Activated CD4-positive, alpha-beta T cell treated with anti-CD3 and anti-CD28 coated beads, Interleukin-2, amount 50 U/mL, for 24 hours (primary cell): ENCODE data around the gene LRRIQ4.

ENCODE experiments used
- DNase-seq, 2 donors: peaks; one replicate each; pipeline ENCODE4 v3.0.0-alpha.2; 2020; ENCODE audit warnings: low read depth in 1 of 2, low spot score in 1 of 2

LRRIQ4 gene

GRCh38 chr3:169812332-169813235 lies at the start of gene LRRIQ4, which contains the start of gene LRRC34:
Gene LRRIQ4, plus strand, starts transcription at chr3:169812870. Its CDS starts 9,052 bp downstream, at chr3:169821922.
Gene LRRC34, minus strand, starts transcription at chr3:169812904. Its CDS starts 356 bp downstream, at chr3:169812548.
- DNase-seq = peak; percentile 27 to 67

DNA sequence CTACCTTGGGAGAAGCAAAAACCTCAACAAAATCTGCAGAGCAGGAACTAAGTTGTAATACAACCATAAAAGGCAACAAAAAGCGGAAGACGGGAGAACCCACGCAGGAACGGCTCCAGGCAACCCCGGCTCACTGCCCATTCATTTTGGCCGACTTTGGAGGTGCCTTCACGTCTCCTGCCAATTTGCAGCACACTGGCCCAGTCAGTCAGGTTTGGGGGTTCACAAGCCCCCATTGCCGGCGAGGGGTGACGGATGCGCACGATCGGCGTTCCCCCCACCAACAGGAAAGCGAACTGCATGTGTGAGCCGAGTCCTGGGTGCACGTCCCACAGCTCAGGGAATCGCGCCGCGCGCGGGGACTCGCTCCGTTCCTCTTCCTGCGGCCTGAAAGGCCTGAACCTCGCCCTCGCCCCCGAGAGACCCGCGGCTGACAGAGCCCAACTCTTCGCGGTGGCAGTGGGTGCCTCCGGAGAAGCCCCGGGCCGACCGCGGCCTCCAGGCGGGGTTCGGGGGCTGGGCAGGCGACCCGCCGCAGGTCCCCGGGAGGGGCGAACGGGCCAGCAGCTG lies 48.3 kb upstream of the LRRIQ4 start:
- DNase-seq = peak; percentile 47 to 55

DNA sequence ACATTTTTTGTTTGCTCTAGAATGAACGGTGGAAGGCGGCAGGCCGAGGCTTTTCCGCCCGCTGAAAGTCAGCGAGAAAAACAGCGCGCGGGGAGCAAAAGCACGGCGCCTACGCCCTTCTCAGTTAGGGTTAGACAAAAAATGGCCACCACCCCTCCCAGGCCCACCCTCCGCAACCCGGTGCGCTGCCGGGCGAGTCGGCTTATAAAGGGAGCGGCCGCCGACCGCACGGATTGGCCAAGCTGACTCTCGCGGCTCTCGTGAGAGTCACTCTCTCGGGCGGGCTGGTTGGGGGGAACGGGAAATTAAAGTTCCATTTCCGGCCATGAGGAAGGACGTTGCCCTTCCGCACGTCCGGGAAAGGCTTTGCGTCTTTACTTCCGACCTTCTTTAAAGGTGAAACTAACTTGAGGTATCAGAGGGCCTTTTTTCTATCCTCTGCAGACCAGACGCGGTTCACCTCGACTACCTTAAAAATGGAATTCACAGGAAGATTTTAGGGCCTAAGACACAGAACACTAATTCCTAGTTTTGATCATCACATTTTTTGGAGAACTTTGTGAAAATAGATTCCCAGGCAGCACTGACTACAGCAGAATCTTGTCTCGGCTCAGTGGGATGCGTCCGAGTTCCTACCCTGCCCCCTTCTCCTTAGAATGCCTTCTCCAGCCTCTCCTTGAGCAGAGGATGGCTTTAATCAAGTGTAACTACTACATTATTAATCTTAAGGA lies 47.6 kb upstream of the LRRIQ4 start, which contains the start of gene TERC:
Gene TERC, minus strand, starts transcription at position 179 of the 731 bp plus-strand sequence.
- DNase-seq = peak; percentile 78 to 92

DNA sequence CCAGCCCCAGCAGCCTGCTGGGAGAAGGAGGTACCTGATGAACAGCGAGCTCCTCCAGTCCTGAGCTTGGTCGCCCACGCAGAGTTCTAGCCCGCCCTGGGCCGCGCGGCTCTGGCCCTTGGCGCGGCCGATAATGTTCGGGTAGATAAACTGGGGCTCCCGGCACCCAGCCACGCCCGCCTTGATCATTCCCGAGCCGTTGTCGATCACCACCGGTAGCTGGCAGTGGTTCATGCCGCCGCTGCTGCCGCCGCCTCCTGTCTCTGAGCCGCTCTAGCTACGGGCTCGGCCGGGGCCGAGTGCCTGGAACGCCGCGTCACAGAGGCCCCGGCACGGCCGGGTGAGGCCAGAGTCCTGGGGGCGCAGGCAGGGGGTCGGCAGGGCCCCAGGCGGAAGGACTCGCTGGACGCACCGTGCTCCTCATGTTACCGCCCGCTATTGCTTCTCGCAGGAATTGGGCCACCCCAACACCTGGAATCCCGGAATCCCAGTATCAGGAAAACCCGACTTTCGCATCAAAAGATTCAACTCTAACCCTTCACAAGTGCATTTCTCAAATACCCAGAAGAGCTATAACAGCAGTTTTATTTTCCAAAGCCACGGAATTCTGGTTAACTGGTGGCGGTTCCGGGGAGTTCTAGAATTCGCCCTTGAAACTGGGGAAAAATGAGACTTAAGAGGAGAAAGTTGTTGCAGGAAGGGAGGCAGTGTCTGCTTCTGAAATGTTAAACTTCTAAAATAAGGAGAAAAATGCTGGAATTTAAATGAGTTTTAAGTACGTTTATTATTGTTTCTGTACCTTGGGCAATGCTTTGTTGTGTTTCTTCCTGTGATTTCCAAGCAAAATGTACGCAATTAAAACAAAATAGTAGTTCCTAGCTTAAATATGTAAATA lies 43.1 kb upstream of the LRRIQ4 start, which contains the start of gene ACTRT3:
Gene ACTRT3, minus strand, starts transcription at position 275 of the 895 bp plus-strand sequence. Its CDS starts 41 bp downstream, at position 234.
- peak; percentile 36 to 45 for DNase-seq

GRCh38 chr3:169771497-169772304 lies 41.0 kb upstream of the LRRIQ4 start:
- DNase-seq = peak; percentile 36 to 76

DNA sequence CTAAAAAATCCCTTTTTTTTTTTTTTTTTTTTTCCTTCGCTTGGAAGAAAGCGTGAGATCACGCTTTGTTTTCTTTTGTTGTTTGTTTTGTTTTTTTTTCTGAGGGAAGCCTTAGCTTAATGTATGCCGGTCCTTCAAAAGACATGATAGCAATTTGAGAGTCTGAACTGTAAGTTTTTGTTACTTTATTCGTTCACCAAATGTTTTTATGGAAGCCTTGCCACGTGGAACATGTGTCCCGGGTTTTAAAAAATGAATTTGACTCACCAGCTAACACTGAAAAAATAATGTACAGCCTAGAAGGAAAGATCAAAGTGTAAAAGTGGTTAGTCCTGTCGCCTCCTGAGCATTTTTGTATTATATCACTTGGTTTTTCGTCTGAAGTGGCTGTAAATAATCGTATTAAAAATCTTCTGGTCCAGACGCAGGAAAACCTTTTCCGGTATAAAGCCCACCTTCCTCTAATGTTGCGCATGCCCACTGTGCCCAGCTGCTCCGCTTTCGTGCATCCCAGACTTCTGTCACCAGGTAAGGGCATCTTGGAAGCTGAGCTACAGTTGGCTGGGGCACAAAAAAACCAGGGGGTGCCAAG lies 40.3 kb upstream of the LRRIQ4 start:
- DNase-seq = peak in 1 of 2 donors; percentile 68

GRCh38 chr3:169772897-169773816 lies 39.5 kb upstream of the LRRIQ4 start, which contains the start of gene MYNN:
Gene MYNN, plus strand, starts transcription at chr3:169773396. Its CDS starts 900 bp downstream, at chr3:169774296.
- DNase-seq = peak; percentile 83 to 89

- no peak for DNase-seq
Measured at GRCh38 chr3:169774186-169774585, 38.5 kb upstream of the LRRIQ4 start.

DNA sequence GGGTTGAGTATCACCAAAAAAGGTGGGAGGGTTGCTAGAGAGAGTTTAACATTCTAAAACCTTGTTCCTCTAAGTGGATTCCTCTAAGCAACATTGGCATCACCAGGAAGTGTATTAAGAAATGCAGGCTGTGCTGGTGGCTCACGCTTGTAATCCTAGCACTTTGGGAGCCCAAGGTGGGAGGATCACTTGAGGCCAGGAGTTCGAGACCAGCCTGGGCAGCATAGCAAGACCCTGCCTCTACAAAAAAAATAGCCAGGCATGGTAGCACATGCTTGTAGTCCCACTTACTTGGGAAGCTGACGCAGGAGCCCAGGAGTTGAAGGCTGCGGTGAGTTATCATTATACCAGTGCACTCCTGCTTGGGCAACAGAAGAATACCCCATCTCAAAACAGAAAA lies 34.8 kb upstream of the LRRIQ4 start:
- no peak for DNase-seq

GRCh38 chr3:169780742-169781141 lies 31.9 kb upstream of the LRRIQ4 start:
- DNase-seq = no peak

GRCh38 chr3:169781209-169781855 lies 31.3 kb upstream of the LRRIQ4 start:
- no peak for DNase-seq

- no peak for DNase-seq
Measured at GRCh38 chr3:169787120-169787519, 25.6 kb upstream of the LRRIQ4 start.

DNA sequence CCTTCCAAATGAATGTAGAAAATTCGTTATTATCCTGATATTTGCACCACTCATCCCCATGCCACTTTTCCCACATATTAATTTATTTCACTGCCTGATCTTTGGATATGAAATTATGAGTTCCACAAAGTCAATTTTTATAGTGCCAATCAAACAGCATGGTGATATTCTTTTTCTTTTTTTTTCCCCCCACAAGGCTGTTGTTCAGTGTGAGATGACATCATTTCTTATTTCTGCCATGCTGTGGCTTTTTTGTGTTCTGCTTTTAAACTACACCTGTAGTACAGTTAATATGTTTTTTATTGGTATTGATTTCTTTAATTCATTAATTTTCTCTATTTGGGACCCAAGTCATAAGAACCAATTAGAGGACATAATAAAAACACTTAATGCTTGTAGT lies 24.9 kb upstream of the LRRIQ4 start:
- DNase-seq = no peak

- DNase-seq = no peak
Measured at GRCh38 chr3:169790219-169790618, 22.5 kb upstream of the LRRIQ4 start.

DNA sequence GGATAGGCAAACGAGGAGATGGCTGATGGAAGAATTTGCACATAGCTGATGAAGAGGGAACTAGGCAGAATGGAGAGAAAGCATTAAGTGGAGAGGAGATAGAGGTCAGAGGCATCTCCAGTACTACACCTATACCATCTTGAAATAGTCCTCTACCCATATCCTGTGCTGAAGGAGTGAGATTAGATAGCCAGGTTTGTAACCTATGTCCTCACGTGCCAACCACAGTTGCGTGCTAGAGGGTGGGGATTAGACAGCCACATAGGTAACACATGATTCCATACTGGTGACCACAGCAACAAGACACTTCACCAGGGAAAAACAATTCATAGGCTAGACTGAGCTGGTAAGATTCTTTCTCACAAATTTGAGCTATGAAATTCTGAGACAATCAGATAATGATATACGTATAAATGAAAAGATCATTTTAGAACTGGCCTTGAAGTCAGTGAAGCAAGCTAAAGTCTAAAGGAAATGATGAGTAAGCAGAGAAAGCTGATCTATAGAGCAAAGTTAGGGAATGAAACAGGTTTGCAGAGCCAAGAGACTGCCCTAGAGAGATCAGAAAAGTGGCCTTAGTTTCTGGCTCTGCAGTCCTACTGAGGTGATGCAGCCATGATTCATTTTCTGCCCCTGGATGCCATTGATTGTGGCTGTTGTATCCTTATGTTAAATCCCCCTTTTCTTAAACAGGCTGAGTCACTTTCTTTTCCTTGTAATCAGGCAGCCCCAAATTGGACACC lies 21.8 kb upstream of the LRRIQ4 start:
- DNase-seq = no peak

- DNase-seq = no peak
Measured at GRCh38 chr3:169792359-169792758, 20.3 kb upstream of the LRRIQ4 start.

DNA sequence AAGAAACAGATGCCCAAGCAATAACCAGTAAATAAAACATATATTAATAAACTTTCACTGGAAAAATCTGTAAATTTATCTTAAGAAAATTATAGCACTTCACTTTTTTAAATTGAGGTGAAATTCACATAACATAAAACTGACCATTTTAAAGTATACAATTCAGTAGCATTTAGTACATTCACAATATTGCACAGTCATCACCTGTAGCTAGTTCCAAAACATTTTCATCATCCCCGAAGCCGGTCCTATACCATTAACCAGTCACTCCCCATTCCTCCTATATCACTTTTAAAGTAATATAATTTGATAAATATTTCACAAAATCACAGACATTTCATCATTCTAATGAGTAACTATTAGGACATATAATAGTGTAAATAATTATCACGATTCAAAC lies 8.0 kb upstream of the LRRIQ4 start:
- no peak for DNase-seq
